A549 (cell line): ENCODE results near the gene NOP53. TPM values are rescaled to one million over a fixed set of nuclear protein-coding genes. Genes with fewer than 3 reads are reported as not detected.

ENCODE experiments used
- ATAC-seq, 2 experiments: fragments of 200-7000 bp in 1 of 2; fragments of >200 bp in 1 of 2; cut with Nextera tagmentation in 1 of 2; cut with Tn5 transposase in 1 of 2; 3 replicates each; pipeline versions ENCODE4 v1.8.0 to v1.9.1; 2018 to 2020; ENCODE audit warnings: mild to moderate bottlenecking in 1 of 2, moderate library complexity in 1 of 2
- CTCF ChIA-PET: fragments of 300-600 bp; sonication (Branson Sonifier 250); formaldehyde crosslinking; extraction: SDS; loops from one replicate; lab custom pipeline; 2021; ENCODE audit warnings: antibody characterized with exemption, inconsistent platforms; lab: Yijun Ruan, JAX
- POLR2A ChIA-PET: fragments of 350-600 bp; formaldehyde crosslinking; extraction: SDS; loops from one replicate; lab custom pipeline; 2021; ENCODE audit warnings: antibody characterized with exemption, inconsistent platforms; lab: Yijun Ruan, JAX
- DNase-seq, 2 experiments: peaks; one replicate each; pipeline versions ENCODE4 v3.0.0 to v3.0.0-alpha.2; 2011 to 2016; ENCODE audit warnings: low read depth in 1 of 2, low spot score in 1 of 2
- FAIRE-seq: peaks from 2 replicates; lab custom pipeline; 2011; peaks lifted over from hg19 to GRCh38; lab: Jason Lieb, UNC
- H3K27ac ChIP-seq, 2 experiments: fragments of >200 bp; sonication (Bioruptor Twin); formaldehyde crosslinking; 3 replicates each; pipeline ENCODE4 v1.5.1; 2016 to 2017
- H3K4me1 ChIP-seq: fragments of >200 bp; sonication (Bioruptor Twin); formaldehyde crosslinking; 3 replicates; pipeline ENCODE4 v1.6.1; 2016
- H3K4me2 ChIP-seq: fragments of >200 bp; sonication (Bioruptor Twin); formaldehyde crosslinking; 3 replicates; pipeline ENCODE4 v1.6.1; 2016
- H3K4me3 ChIP-seq: fragments of >200 bp; sonication (Bioruptor Twin); formaldehyde crosslinking; 3 replicates; pipeline ENCODE4 v1.5.1; 2016
- H3K9me3 ChIP-seq: fragments of >200 bp; sonication (Bioruptor Twin); formaldehyde crosslinking; 3 replicates; pipeline ENCODE4 v1.6.1; 2016
- CHD4 ChIP-seq: fragments of 200-600 bp; sonication (generic); IDR thresholded peaks from 2 replicates; pipeline ENCODE4 v1.6.1; 2016; ENCODE audit warnings: antibody characterized with exemption, mild to moderate bottlenecking, borderline replicate concordance
- EP300 ChIP-seq, 2 experiments: fragments of >200 bp; sonication (Bioruptor Twin); formaldehyde crosslinking; IDR thresholded peaks; 2 replicates in 1 of 2; 3 replicates in 1 of 2; pipeline ENCODE4 v1.6.1; 2016 to 2017
- FOSB ChIP-seq: fragments of 250-450 bp; sonication (Bioruptor Pico); IDR thresholded peaks from 2 replicates; pipeline ENCODE4 v1.5.0; 2020; ENCODE audit warnings: mild to moderate bottlenecking, moderate library complexity
- GATA3 ChIP-seq: IDR thresholded peaks from 2 replicates; pipeline ENCODE4 v1.6.1; 2012; ENCODE audit warnings: borderline replicate concordance
- HOXB13 ChIP-seq: fragments of 250-450 bp; sonication (Bioruptor Pico); IDR thresholded peaks from 2 replicates; pipeline ENCODE4 v1.5.0; 2020; ENCODE audit warnings: low read depth, mild to moderate bottlenecking, moderate library complexity
- KDM1A ChIP-seq: fragments of 200-600 bp; sonication (generic); IDR thresholded peaks from 2 replicates; pipeline ENCODE4 v1.6.1; 2016; ENCODE audit warnings: low read depth, mild to moderate bottlenecking
- PHF8 ChIP-seq: fragments of 200-600 bp; sonication (generic); IDR thresholded peaks from 2 replicates; pipeline ENCODE4 v1.6.1; 2016; ENCODE audit warnings: low read depth, mild to moderate bottlenecking, antibody characterized with exemption, moderate library complexity, borderline replicate concordance
- POLR2AphosphoS2 ChIP-seq: conservative IDR thresholded peaks from 2 replicates; pipeline ENCODE4 v1.6.1; 2012; ENCODE audit warnings: low read length, improper control_type of control experiment, inconsistent platforms
- RCOR1 ChIP-seq: fragments of 150-350 bp; IDR thresholded peaks from 2 replicates; pipeline ENCODE4 v1.6.1; 2014; ENCODE audit warnings: antibody characterized with exemption, low read length, low read depth
- SREBF2 ChIP-seq: fragments of 450-650 bp; IDR thresholded peaks from 2 replicates; pipeline ENCODE4 v1.6.1; 2014; ENCODE audit warnings: mild to moderate bottlenecking, moderate library complexity
- ZFP36 ChIP-seq: fragments of 450-650 bp; IDR thresholded peaks from 2 replicates; pipeline ENCODE4 v1.6.1; 2014; ENCODE audit warnings: borderline replicate concordance; ENCODE audit not compliant: partially characterized antibody
- ZNF302 ChIP-seq: fragments of 250-450 bp; sonication (Bioruptor Pico); IDR thresholded peaks from 2 replicates; pipeline ENCODE4 v1.9.0; 2021; ENCODE audit warnings: inconsistent platforms, mild to moderate bottlenecking, moderate library complexity
- WGBS: methylation state at CpG from one replicate; pipeline ENCODE4 v1.1.6; 2017; ENCODE audit errors: missing lambda C conversion rate; 5-methylcytosine and 5-hydroxymethylcytosine counted together
- polyA plus RNA-seq, 4 experiments: library from polyadenylated mRNA; depleted of rRNA in 3 of 4; stranded (reverse); fragments of >200 nt; fragmentation: RNase III in 1 of 4; extraction: RNeasy Plus Mini Kit Qiagen cat#74134 plus additional on column Dnase treatment in 1 of 4; gene quantifications; 2 replicates in 3 of 4; 3 replicates in 1 of 4; pipeline ENCODE4 v1.2.3, GENCODE V29; 2011 to 2017
- TF ChIP-seq, protein P1 (sequence below): fragments of 250-450 bp; sonication (Bioruptor Pico); IDR thresholded peaks from 2 replicates; pipeline ENCODE4 v1.5.0; 2021; ENCODE audit warnings: mild to moderate bottlenecking, moderate library complexity, borderline replicate concordance
- TF ChIP-seq, protein P2 (sequence below): fragments of 250-450 bp; sonication (Bioruptor Pico); IDR thresholded peaks from 2 replicates; pipeline ENCODE4 v1.5.0; 2020; ENCODE audit warnings: low read depth, mild to moderate bottlenecking, moderate library complexity
- TF ChIP-seq, protein P3 (sequence below): fragments of 450-650 bp; IDR thresholded peaks from 2 replicates; pipeline ENCODE4 v1.6.1; 2014; ENCODE audit warnings: antibody characterized with exemption
- TF ChIP-seq, protein P4 (sequence below): IDR thresholded peaks from 2 replicates; pipeline ENCODE4 v1.6.1; 2012
- TF ChIP-seq, protein P5 (sequence below): fragments of >200 bp; sonication (Bioruptor Twin); formaldehyde crosslinking; IDR thresholded peaks from 2 replicates; pipeline ENCODE4 v1.6.1; 2016
- TF ChIP-seq, protein P6 (sequence below): fragments of 200-600 bp; sonication (generic); IDR thresholded peaks from 2 replicates; pipeline ENCODE4 v1.6.1; 2016; ENCODE audit warnings: antibody characterized with exemption, mild to moderate bottlenecking, moderate library complexity

NOP53 gene
- polyA plus RNA-seq, 2 of the 4 experiments (the other 2 are of a cell fraction): 135 to 182 TPM

DNA sequence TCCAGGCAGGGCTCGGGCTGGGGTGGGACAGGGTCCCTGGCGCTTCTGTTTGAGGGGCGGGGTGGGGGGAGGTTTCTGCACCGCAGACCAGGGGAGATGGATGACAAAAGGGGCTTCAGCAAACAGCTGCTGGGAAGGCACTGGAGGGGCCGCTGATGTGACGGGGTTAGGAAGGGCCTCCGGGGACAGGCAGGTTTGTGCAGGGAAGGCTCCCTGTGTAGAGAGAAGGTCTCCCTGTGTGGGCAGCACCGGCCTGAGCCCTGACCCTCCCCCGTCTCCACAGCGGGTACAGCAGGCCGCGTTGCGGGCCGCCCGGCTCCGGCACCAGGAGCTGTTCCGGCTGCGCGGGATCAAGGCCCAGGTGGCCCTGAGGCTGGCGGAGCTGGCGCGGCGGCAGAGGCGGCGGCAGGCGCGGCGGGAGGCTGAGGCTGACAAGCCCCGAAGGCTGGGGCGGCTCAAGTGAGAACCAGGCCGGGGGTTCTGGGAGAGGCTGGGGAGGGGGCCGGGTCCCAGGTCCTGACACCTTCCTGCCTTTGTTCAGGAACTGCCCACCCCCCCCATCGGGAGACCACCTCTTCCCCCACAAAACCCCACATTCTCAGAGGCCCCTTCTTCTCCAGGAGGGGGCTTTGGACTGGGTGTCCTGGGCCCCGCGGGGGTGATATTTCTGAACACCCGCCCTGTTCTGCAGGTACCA is 9.9 kb downstream of the NOP53 start:
- no peak overlapping the region for H3K4me2 ChIP-seq
- FAIRE-seq (no peak), ATAC-seq (0 out of 6 replicates have a peak, but pooled peaks of 1 of the 2 experiments have one; percentile 3), DNase-seq (no peak)
- no peak overlapping the region for H3K27ac ChIP-seq
- TF ChIP-seq, protein P1, sequence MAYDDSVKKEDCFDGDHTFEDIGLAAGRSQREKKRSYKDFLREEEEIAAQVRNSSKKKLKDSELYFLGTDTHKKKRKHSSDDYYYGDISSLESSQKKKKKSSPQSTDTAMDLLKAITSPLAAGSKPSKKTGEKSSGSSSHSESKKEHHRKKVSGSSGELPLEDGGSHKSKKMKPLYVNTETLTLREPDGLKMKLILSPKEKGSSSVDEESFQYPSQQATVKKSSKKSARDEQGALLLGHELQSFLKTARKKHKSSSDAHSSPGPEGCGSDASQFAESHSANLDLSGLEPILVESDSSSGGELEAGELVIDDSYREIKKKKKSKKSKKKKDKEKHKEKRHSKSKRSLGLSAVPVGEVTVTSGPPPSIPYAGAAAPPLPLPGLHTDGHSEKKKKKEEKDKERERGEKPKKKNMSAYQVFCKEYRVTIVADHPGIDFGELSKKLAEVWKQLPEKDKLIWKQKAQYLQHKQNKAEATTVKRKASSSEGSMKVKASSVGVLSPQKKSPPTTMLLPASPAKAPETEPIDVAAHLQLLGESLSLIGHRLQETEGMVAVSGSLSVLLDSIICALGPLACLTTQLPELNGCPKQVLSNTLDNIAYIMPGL (CRISPR knock-in tag): no peak
- TF ChIP-seq, protein P2, sequence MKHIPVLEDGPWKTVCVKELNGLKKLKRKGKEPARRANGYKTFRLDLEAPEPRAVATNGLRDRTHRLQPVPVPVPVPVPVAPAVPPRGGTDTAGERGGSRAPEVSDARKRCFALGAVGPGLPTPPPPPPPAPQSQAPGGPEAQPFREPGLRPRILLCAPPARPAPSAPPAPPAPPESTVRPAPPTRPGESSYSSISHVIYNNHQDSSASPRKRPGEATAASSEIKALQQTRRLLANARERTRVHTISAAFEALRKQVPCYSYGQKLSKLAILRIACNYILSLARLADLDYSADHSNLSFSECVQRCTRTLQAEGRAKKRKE (CRISPR knock-in tag): no peak
- TF ChIP-seq FOSB (CRISPR knock-in tag) (no peak), KDM1A (no peak), PHF8 (no peak), GATA3 (no peak), CHD4 (no peak)
- WGBS: 94% methylated on average over 33 of the region's 36 CpGs
- ChIA-PET POLR2A (interaction anchor here (0.6 to 1.3 kb wide), 3 partner anchors 9 to 86 kb away, joined by 3 to 4 read pairs (median 3); partner anchors contain the start of gene NOP53), CTCF (interaction anchor here (0.8 to 42.0 kb wide), 7 partner anchors 10 to 319 kb away, joined by 3 to 1389 read pairs (median 16); partner anchors contain the start of genes EHD2 and KPTN)
- H3K4me1 ChIP-seq: no peaks in the 10 kb centered on the region; the same call in 2 of the 3 replicates
- no peak overlapping the region for H3K4me3 ChIP-seq
- no peaks in the 10 kb centered on the region for H3K9me3 ChIP-seq

DNA sequence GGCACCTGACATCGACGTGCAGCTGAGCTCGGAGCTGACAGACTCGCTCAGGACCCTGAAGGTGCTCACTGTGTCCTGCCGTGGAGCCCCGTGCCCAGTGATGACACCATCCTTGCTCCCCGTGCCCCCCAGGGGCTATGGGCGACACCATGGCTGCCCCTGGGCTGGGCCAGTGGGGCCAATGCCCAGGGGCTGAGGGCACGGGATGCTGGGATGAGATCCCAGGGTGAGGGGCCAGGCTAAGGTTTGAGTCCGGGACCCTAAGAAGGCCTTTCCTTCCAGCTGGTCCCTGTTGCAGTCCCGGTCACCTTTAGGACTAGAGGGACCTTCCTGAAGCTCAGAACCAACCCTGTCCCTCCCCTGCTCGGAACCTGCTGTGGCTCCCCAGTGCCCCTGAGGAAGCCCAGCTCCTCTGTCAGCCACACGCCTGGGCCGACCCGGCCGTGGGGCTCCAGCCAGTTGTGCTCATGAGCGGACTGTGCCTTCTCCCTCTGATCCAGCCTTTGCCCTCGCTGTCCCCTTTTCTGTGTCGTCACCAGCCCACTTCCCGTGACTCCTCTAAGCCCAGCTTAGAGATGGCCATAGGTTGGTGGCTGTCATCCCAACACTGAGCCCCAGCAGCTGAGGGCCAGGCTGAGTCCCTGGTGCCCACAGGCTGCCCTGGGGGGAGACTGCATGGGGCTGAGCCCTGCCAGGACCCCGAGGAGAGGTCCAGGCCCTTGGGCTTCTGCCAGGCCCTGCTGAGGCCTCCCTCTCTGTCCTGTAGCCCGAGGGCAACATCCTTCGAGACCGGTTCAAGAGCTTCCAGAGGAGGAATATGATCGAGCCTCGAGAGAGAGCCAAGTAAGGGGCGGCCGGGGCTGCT is 10.6 kb downstream of the NOP53 start:
- Histone ChIP-seq H3K9me3 (no peaks in the 10 kb centered on the region), H3K4me2 (no peak overlapping the region), H3K4me1 (no peaks in the 10 kb centered on the region; the same call in 2 of the 3 replicates), H3K27ac (no peak overlapping the region), H3K4me3 (no peak overlapping the region)
- no peak for TF ChIP-seq HOXB13 (CRISPR knock-in tag)
- no peak for TF ChIP-seq KDM1A
- peak; percentile 46 for TF ChIP-seq ZFP36
- TF ChIP-seq, protein P3, sequence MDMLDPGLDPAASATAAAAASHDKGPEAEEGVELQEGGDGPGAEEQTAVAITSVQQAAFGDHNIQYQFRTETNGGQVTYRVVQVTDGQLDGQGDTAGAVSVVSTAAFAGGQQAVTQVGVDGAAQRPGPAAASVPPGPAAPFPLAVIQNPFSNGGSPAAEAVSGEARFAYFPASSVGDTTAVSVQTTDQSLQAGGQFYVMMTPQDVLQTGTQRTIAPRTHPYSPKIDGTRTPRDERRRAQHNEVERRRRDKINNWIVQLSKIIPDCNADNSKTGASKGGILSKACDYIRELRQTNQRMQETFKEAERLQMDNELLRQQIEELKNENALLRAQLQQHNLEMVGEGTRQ: no peak
- TF ChIP-seq, protein P4, sequence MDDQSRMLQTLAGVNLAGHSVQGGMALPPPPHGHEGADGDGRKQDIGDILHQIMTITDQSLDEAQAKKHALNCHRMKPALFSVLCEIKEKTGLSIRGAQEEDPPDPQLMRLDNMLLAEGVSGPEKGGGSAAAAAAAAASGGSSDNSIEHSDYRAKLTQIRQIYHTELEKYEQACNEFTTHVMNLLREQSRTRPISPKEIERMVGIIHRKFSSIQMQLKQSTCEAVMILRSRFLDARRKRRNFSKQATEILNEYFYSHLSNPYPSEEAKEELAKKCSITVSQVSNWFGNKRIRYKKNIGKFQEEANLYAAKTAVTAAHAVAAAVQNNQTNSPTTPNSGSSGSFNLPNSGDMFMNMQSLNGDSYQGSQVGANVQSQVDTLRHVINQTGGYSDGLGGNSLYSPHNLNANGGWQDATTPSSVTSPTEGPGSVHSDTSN: no peak
- TF ChIP-seq GATA3: no peak
- TF ChIP-seq POLR2AphosphoS2: 0 out of 2 replicates have a peak, but pooled peaks have one; percentile 45
- no peak for TF ChIP-seq EP300 (IDR thresholded peaks at IDR 0.05)
- ATAC-seq (peak in 1 of 2 experiments; percentile 1; a peak in 1 of 6 replicates), DNase-seq (no peak), FAIRE-seq (no peak)
- WGBS: 91% methylated on average over 27 of the region's 28 CpGs
- ChIA-PET CTCF (interaction anchor here (0.8 to 42.0 kb wide), 9 partner anchors 8 to 319 kb away, joined by 3 to 1389 read pairs (median 5); partner anchors contain the start of genes EHD2 and KPTN), POLR2A (interaction anchor here (0.5 to 1.3 kb wide), 4 partner anchors 8 to 341 kb away, joined by 3 to 4 read pairs (median 3); partner anchors contain the start of gene NOP53)

DNA sequence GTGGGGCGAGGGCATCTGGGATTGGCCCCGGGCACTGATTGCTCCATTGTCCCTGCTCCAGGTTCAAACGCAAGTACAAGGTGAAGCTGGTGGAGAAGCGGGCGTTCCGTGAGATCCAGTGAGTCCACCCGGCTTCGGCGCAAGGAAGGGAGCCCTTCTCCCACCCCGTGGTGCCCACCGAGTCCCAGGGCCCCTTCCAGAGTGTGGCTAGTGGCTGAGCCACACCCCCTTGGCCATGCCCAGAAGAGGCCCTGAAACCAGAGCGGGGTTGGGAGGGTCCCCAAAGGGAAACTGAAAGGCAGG is 11.2 kb downstream of the NOP53 start:
- Histone ChIP-seq H3K27ac (no peak overlapping the region), H3K4me3 (no peak overlapping the region), H3K4me2 (no peak overlapping the region), H3K4me1 (no peaks in the 10 kb centered on the region; the same call in 2 of the 3 replicates), H3K9me3 (no peaks in the 10 kb centered on the region)
- FAIRE-seq (no peak), DNase-seq (no peak), ATAC-seq (no peak; a peak in 1 of 6 replicates)
- WGBS: 92% methylated on average over 12 of the region's 12 CpGs
- CTCF ChIA-PET: interaction anchor here (0.8 to 42.0 kb wide), 7 partner anchors 9 to 48 kb away, joined by 4 to 1389 read pairs (median 16); partner anchors contain the start of gene EHD2
- POLR2A ChIA-PET: interaction anchor here (0.5 to 1.1 kb wide), 2 partner anchors 11 to 342 kb away, joined by 3 read pairs; partner anchors contain the start of gene NOP53
- TF ChIP-seq SREBF2 (no peak), ZFP36 (no peak), FOSB (CRISPR knock-in tag) (no peak), CHD4 (no peak), ZNF302 (CRISPR knock-in tag) (no peak), RCOR1 (no peak)
- TF ChIP-seq, protein P2 (CRISPR knock-in tag): no peak
- TF ChIP-seq, protein P5, sequence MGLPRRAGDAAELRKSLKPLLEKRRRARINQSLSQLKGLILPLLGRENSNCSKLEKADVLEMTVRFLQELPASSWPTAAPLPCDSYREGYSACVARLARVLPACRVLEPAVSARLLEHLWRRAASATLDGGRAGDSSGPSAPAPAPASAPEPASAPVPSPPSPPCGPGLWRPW: no peak
- TF ChIP-seq, protein P6, sequence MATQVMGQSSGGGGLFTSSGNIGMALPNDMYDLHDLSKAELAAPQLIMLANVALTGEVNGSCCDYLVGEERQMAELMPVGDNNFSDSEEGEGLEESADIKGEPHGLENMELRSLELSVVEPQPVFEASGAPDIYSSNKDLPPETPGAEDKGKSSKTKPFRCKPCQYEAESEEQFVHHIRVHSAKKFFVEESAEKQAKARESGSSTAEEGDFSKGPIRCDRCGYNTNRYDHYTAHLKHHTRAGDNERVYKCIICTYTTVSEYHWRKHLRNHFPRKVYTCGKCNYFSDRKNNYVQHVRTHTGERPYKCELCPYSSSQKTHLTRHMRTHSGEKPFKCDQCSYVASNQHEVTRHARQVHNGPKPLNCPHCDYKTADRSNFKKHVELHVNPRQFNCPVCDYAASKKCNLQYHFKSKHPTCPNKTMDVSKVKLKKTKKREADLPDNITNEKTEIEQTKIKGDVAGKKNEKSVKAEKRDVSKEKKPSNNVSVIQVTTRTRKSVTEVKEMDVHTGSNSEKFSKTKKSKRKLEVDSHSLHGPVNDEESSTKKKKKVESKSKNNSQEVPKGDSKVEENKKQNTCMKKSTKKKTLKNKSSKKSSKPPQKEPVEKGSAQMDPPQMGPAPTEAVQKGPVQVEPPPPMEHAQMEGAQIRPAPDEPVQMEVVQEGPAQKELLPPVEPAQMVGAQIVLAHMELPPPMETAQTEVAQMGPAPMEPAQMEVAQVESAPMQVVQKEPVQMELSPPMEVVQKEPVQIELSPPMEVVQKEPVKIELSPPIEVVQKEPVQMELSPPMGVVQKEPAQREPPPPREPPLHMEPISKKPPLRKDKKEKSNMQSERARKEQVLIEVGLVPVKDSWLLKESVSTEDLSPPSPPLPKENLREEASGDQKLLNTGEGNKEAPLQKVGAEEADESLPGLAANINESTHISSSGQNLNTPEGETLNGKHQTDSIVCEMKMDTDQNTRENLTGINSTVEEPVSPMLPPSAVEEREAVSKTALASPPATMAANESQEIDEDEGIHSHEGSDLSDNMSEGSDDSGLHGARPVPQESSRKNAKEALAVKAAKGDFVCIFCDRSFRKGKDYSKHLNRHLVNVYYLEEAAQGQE: no peak
